K562 (cell line): ENCODE data around the gene LIPN. TPM values are rescaled to one million over a fixed set of nuclear protein-coding genes. Genes with fewer than 3 reads are reported as not detected.

Experiments
- ATAC-seq: fragments of 200-7000 bp; cut with Tn5 transposase; 3 replicates; pipeline ENCODE4 v1.9.1; 2020; ENCODE audit warnings: moderate library complexity
- BruUV-seq: library from RNA; stranded (reverse); fragments of 400-500 nt; replicated peaks from 2 replicates; lab custom pipeline; 2021; lab: Mats Ljungman, UMichigan
- CTCF ChIA-PET: fragments of 300-600 bp; formaldehyde crosslinking; extraction: SDS; loops from one replicate; lab custom pipeline; 2021; ENCODE audit warnings: low intra/inter-chr PET ratio; lab: Yijun Ruan, JAX
- POLR2A ChIA-PET: fragments of 300-600, 350-650 bp; sonication (Branson Sonifier 250); formaldehyde crosslinking; extraction: SDS; loops from one replicate; lab custom pipeline; 2021; ENCODE audit warnings: antibody characterized with exemption, inconsistent platforms; lab: Yijun Ruan, JAX
- DNase-seq, 4 experiments: peaks; one replicate each; pipeline versions ENCODE4 v3.0.0 to v3.0.0-alpha.2; 2011 to 2018; ENCODE audit warnings: low spot score in 3 of 4, mixed read lengths in 3 of 4; ENCODE audit errors: extremely low read depth in 1 of 4
- FAIRE-seq: peaks from 2 replicates; lab custom pipeline; 2011; peaks lifted over from hg19 to GRCh38; lab: Jason Lieb, UNC
- H2AFZ ChIP-seq: 2 replicates; pipeline ENCODE4 v1.6.0; 2011; ENCODE audit warnings: low read depth, low read length, control low read depth, inconsistent platforms
- H3K27ac ChIP-seq: fragments of 200-600 bp; 3 replicates; pipeline ENCODE4 v1.8.0; 2011; ENCODE audit warnings: low read depth, mild to moderate bottlenecking, control low read depth, inconsistent platforms, low read length, moderate library complexity, mixed read lengths; ENCODE audit errors: extremely low read depth
- H3K27me3 ChIP-seq, 2 experiments: fragments of 300-600 bp in 1 of 2; 2 replicates in 1 of 2; 3 replicates in 1 of 2; pipeline versions ENCODE4 v1.6.0 to v1.8.0; 2011; ENCODE audit warnings: inconsistent platforms in 2 of 2, low read length in 2 of 2, mild to moderate bottlenecking in 1 of 2, mixed read lengths in 1 of 2, moderate library complexity in 1 of 2; ENCODE audit not compliant: control insufficient read depth in 2 of 2, insufficient read depth in 2 of 2
- H3K36me3 ChIP-seq: fragments of 300-600 bp; 3 replicates; pipeline ENCODE4 v1.8.0; 2011; ENCODE audit warnings: mild to moderate bottlenecking, low read length, inconsistent platforms; ENCODE audit not compliant: control insufficient read depth, insufficient read depth
- H3K4me1 ChIP-seq, 2 experiments: fragments of 200-600 bp in 1 of 2; replicated peaks in 1 of 2; 2 replicates in 1 of 2; 3 replicates in 1 of 2; pipeline versions ENCODE4 v1.5.1 to v1.8.0; 2011; ENCODE audit warnings: inconsistent platforms in 2 of 2, low read length in 2 of 2, mild to moderate bottlenecking in 1 of 2, mixed read lengths in 1 of 2, moderate library complexity in 1 of 2; ENCODE audit not compliant: control insufficient read depth in 2 of 2, insufficient read depth in 2 of 2
- H3K4me2 ChIP-seq: 2 replicates; pipeline ENCODE4 v1.6.1; 2011; ENCODE audit warnings: low read length, control low read depth, inconsistent platforms, mixed read lengths; ENCODE audit not compliant: insufficient read depth
- H3K4me3 ChIP-seq: fragments of 200-600 bp; sonication (generic), shearing (Covaris generic); 2 replicates; pipeline ENCODE4 v1.5.1; 2016; ENCODE audit warnings: control low read depth, inconsistent platforms
- H3K79me2 ChIP-seq: fragments of 200-600 bp; 3 replicates; pipeline ENCODE4 v1.8.0; 2011; ENCODE audit warnings: low read length, inconsistent platforms; ENCODE audit not compliant: control insufficient read depth, insufficient read depth
- H3K9ac ChIP-seq, 2 experiments: 2 replicates each; pipeline versions ENCODE4 v1.6.0 to v1.6.1; 2011; ENCODE audit warnings: low read depth in 2 of 2, low read length in 2 of 2, control low read depth in 1 of 2, inconsistent platforms in 1 of 2, mild to moderate bottlenecking in 1 of 2, mixed read lengths in 1 of 2; ENCODE audit not compliant: insufficient read depth in 1 of 2
- H3K9me1 ChIP-seq: one replicate; pipeline ENCODE4 v1.6.0; 2011; ENCODE audit warnings: inconsistent platforms, mild to moderate bottlenecking, low read length, moderate library complexity; ENCODE audit not compliant: control insufficient read depth, insufficient read depth
- H3K9me3 ChIP-seq: replicated peaks from 2 replicates; pipeline ENCODE4 v1.5.1; 2011; ENCODE audit warnings: low read depth, low read length, inconsistent platforms; ENCODE audit not compliant: control insufficient read depth, insufficient read depth
- H4K20me1 ChIP-seq: replicated peaks from 2 replicates; pipeline ENCODE4 v1.6.1; 2011; ENCODE audit warnings: low read length, inconsistent platforms, mixed read lengths; ENCODE audit not compliant: control insufficient read depth, insufficient read depth
- CBX5 ChIP-seq: IDR thresholded peaks from 2 replicates; pipeline ENCODE4 v1.6.1; 2014; ENCODE audit warnings: low read depth, borderline replicate concordance
- CSDE1 ChIP-seq, 2 experiments: fragments of 450-650 bp; IDR thresholded peaks; 2 replicates each; pipeline ENCODE4 v1.6.1; 2016; ENCODE audit warnings: mild to moderate bottlenecking in 1 of 2
- EWSR1 ChIP-seq: fragments of 450-650 bp; IDR thresholded peaks from 2 replicates; pipeline ENCODE4 v1.6.1; 2018; ENCODE audit warnings: borderline replicate concordance, mild to moderate bottlenecking, low read depth, moderate library complexity; ENCODE audit not compliant: partially characterized antibody
- FOSL1 ChIP-seq: fragments of 200-800 bp; sonication (Bioruptor generic); conservative IDR thresholded peaks from 2 replicates; pipeline ENCODE4 v1.6.1; 2016; ENCODE audit warnings: missing genetic modification characterization, missing compliant biosample characterization
- ILK ChIP-seq: fragments of 450-650 bp; IDR thresholded peaks from 2 replicates; pipeline ENCODE4 v1.6.1; 2016; ENCODE audit warnings: missing genetic modification characterization, low read depth, mild to moderate bottlenecking, missing compliant biosample characterization, moderate library complexity, borderline replicate concordance
- MEF2A ChIP-seq: IDR thresholded peaks from 2 replicates; pipeline ENCODE4 v1.6.1; 2011; ENCODE audit warnings: low read depth, mild to moderate bottlenecking, low read length, moderate library complexity; ENCODE audit not compliant: control insufficient read depth
- NFYB ChIP-seq: IDR thresholded peaks from 2 replicates; pipeline ENCODE4 v1.6.1; 2011; ENCODE audit warnings: mild to moderate bottlenecking, moderate library complexity; ENCODE audit not compliant: insufficient read length; ENCODE audit errors: extremely low read depth
- NR2C1 ChIP-seq, 2 experiments: fragments of 450-650 bp; IDR thresholded peaks; 2 replicates each; pipeline ENCODE4 v1.6.1; 2017; ENCODE audit warnings: mild to moderate bottlenecking in 2 of 2, antibody characterized with exemption in 1 of 2, inconsistent platforms in 1 of 2, missing compliant biosample characterization in 1 of 2, missing genetic modification characterization in 1 of 2
- PHTF2 ChIP-seq: fragments of 250-450 bp; sonication (Bioruptor Pico); IDR thresholded peaks from 2 replicates; pipeline ENCODE4 v1.5.0; 2021; ENCODE audit warnings: mild to moderate bottlenecking
- POLR2A ChIP-seq: fragments of 450-650 bp; conservative IDR thresholded peaks from 2 replicates; pipeline ENCODE4 v1.6.1; 2016
- RHOXF2B ChIP-seq: fragments of 250-450 bp; sonication (Bioruptor Pico); conservative IDR thresholded peaks from 2 replicates; pipeline ENCODE4 v1.5.1; 2021
- SNRNP70 ChIP-seq: fragments of 200-400 bp; formaldehyde crosslinking; optimal IDR thresholded peaks from 2 replicates; pipeline ENCODE3; 2017; ENCODE audit warnings: low read depth, low read length
- THRAP3 ChIP-seq: fragments of 450-650 bp; IDR thresholded peaks from 2 replicates; pipeline ENCODE4 v1.6.1; 2016; ENCODE audit warnings: mild to moderate bottlenecking, inconsistent platforms, borderline replicate concordance
- ZNF121 ChIP-seq: sonication (generic); formaldehyde crosslinking; conservative IDR thresholded peaks from 2 replicates; pipeline ENCODE4 v1.8.0; 2022; ENCODE audit warnings: missing genetic modification reagents
- ZNF589 ChIP-seq: fragments of 200-800 bp; sonication (Bioruptor generic); IDR thresholded peaks from 2 replicates; pipeline ENCODE4 v1.6.1; 2016; ENCODE audit warnings: low read depth, missing genetic modification characterization, missing compliant biosample characterization
- WGBS: fragments of 100-300 bp; shearing (Covaris generic); methylation state at CpG from one replicate; pipeline ENCODE4 v1.1.6; 2016; ENCODE audit warnings: low coverage, mixed read lengths; ENCODE audit not compliant: insufficient coverage; ENCODE audit errors: missing lambda C conversion rate; 5-methylcytosine and 5-hydroxymethylcytosine counted together
- in situ Hi-C: fragments of 300-500 bp; cut with MboI; formaldehyde crosslinking; loops from 4 replicates; pipeline ENCODE4 v1.15.0; 2018; ENCODE audit warnings: inconsistent platforms, mixed read lengths
- intact Hi-C: fragments of 100-400 bp; cut with micrococcal nuclease; formaldehyde crosslinking; loops from 2 replicates; pipeline ENCODE4 v1.14.2; 2022
- polyA plus RNA-seq, 8 experiments: library from polyadenylated mRNA; depleted of rRNA in 4 of 8; stranded (reverse) in 5 of 8; unstranded in 3 of 8; fragments of >200 nt; fragmentation: Nextera tagmentation in 2 of 8; fragmentation: Illumina TruSeq in 1 of 8; extraction: Ambion mirVana in 2 of 8; extraction: Trizol in 1 of 8; gene quantifications; 2 replicates each; pipeline versions ENCODE4 v1.2.1 to v1.2.3, GENCODE V29; 2011 to 2014; ENCODE audit warnings: inconsistent platforms in 1 of 8, missing spikeins in 1 of 8
- total RNA-seq, 7 experiments: library from RNA; depleted of rRNA in 6 of 7; stranded (reverse); fragments of >200 nt in 6 of 7; fragmentation: Illumina TruSeq in 2 of 7; extraction: Trizol in 2 of 7; gene quantifications; 2 replicates each; pipeline versions ENCODE4 v1.2.1 to v1.2.3, GENCODE V29; 2011 to 2021; ENCODE audit warnings: low replicate concordance in 1 of 7
- TF ChIP-seq, protein P1 (sequence below): fragments of 450-650 bp; IDR thresholded peaks from 2 replicates; pipeline ENCODE4 v1.6.1; 2016; ENCODE audit warnings: borderline replicate concordance
- TF ChIP-seq, protein P2 (sequence below): fragments of 450-650 bp; IDR thresholded peaks from 2 replicates; pipeline ENCODE4 v1.6.1; 2016; ENCODE audit warnings: low read depth, mild to moderate bottlenecking, moderate library complexity

Gene LIPN
- total and polyA plus RNA-seq, 9 of the 15 experiments (the other 6 are each of a cell fraction or from before 2014, with no cell fraction given): not detected

DNA sequence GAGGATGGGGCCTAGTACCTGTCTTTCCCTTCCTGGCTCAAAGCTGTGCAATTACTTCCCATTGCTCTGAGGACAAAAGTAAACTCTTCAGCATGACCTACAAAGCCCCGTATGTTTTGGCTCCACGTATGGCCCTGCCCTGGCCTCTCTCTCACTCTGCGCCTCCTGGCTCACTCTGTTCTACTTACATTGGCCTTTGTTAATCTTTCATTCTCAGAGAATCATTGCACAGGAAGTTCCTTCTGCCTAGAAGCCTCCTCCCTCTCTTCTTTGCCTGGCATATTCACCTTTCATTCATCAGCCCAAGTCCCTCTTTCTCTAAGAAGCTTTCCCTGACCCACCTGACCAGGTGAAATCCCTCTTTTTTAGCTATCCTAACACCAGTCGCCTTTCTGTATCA, 66.6 kb downstream of the LIPN start:
- Histone ChIP-seq H3K9ac (no peak overlapping the region), H4K20me1 (no peaks in the 10 kb centered on the region), H3K4me3 (no peak overlapping the region), H2AFZ (no peak overlapping the region), H3K27me3 (no peaks in the 10 kb centered on the region), H3K9me1 (no peaks in the 10 kb centered on the region), H3K79me2 (no peaks in the 10 kb centered on the region), H3K27ac (no peak overlapping the region), H3K4me2 (no peak overlapping the region), H3K4me1 (no peaks in the 10 kb centered on the region), H3K36me3 (no peaks in the 10 kb centered on the region), H3K9me3 (no peaks in the 10 kb centered on the region)
- DNase-seq: no peak
- no peak for ATAC-seq
- no TSS peak for BruUV-seq
- ChIA-PET POLR2A (no interaction called here), CTCF (no interaction called here)
- in situ Hi-C loops (no loop called here), intact Hi-C loops (no loop called here)
- no peak for FAIRE-seq
- WGBS: 0% methylated on average over 4 of the region's 4 CpGs
- TF ChIP-seq NR2C1 (IDR thresholded peaks at IDR 0.05): no peak
- TF ChIP-seq NR2C1 (tag; IDR thresholded peaks at IDR 0.05): no peak
- no peak for TF ChIP-seq MEF2A
- TF ChIP-seq RHOXF2B (CRISPR knock-in tag): no peak
- no peak for TF ChIP-seq ZNF589 (CRISPR knock-in tag)

- Histone ChIP-seq H3K79me2 (no peaks in the 10 kb centered on the region), H3K27me3 (no peaks in the 10 kb centered on the region), H3K4me2 (no peak overlapping the region), H3K4me3 (no peak overlapping the region), H3K27ac (no peak overlapping the region), H3K4me1 (no peaks in the 10 kb centered on the region), H3K9ac (no peak overlapping the region), H3K36me3 (no peaks in the 10 kb centered on the region), H2AFZ (no peak overlapping the region), H4K20me1 (no peaks in the 10 kb centered on the region), H3K9me1 (no peaks in the 10 kb centered on the region), H3K9me3 (no peaks in the 10 kb centered on the region)
- FAIRE-seq (no peak), ATAC-seq (no peak), DNase-seq (no peak)
- in situ Hi-C loops: no loop called here
- CTCF ChIA-PET: no interaction called here
- WGBS: 0% methylated on average over 2 of the region's 2 CpGs
- POLR2A ChIA-PET: no interaction called here
- BruUV-seq: no TSS peak
- intact Hi-C loops: no loop called here
- no peak for TF ChIP-seq FOSL1 (tag)
- no peak for TF ChIP-seq CBX5
- TF ChIP-seq POLR2A: no peak
- no peak for TF ChIP-seq CSDE1 (IDR thresholded peaks at IDR 0.05)
- TF ChIP-seq PHTF2 (CRISPR knock-in tag): no peak
- TF ChIP-seq, protein P1, sequence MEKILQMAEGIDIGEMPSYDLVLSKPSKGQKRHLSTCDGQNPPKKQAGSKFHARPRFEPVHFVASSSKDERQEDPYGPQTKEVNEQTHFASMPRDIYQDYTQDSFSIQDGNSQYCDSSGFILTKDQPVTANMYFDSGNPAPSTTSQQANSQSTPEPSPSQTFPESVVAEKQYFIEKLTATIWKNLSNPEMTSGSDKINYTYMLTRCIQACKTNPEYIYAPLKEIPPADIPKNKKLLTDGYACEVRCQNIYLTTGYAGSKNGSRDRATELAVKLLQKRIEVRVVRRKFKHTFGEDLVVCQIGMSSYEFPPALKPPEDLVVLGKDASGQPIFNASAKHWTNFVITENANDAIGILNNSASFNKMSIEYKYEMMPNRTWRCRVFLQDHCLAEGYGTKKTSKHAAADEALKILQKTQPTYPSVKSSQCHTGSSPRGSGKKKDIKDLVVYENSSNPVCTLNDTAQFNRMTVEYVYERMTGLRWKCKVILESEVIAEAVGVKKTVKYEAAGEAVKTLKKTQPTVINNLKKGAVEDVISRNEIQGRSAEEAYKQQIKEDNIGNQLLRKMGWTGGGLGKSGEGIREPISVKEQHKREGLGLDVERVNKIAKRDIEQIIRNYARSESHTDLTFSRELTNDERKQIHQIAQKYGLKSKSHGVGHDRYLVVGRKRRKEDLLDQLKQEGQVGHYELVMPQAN: no peak
- TF ChIP-seq SNRNP70: no peak
- no peak for TF ChIP-seq EWSR1
- no peak for TF ChIP-seq NFYB
- TF ChIP-seq, protein P2, sequence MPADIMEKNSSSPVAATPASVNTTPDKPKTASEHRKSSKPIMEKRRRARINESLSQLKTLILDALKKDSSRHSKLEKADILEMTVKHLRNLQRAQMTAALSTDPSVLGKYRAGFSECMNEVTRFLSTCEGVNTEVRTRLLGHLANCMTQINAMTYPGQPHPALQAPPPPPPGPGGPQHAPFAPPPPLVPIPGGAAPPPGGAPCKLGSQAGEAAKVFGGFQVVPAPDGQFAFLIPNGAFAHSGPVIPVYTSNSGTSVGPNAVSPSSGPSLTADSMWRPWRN: no peak
- TF ChIP-seq ZNF121 (CRISPR knock-in tag): no peak
- no peak for TF ChIP-seq ILK
- TF ChIP-seq THRAP3: no peak
Measured at GRCh38 chr10:88827671-88828070, 67.9 kb downstream of the LIPN start.
